Hepatocyte (in vitro differentiated cells): Measurements from ENCODE around the gene POU5F1. TPM values are rescaled to one million over a fixed set of nuclear protein-coding genes. Genes with fewer than 3 reads are reported as not detected.

Experiments
- DNase-seq: peaks from one replicate; pipeline ENCODE4 v3.0.0-alpha.2; 2016; ENCODE audit warnings: low spot score
- H2AFZ ChIP-seq: fragments of 200-600 bp; sonication (generic); 2 replicates; pipeline ENCODE4 v1.6.0; 2016; ENCODE audit warnings: antibody characterized with exemption, mild to moderate bottlenecking
- H3K27ac ChIP-seq: fragments of 200-600 bp; sonication (generic); 2 replicates; pipeline ENCODE4 v1.5.1; 2016; ENCODE audit warnings: mild to moderate bottlenecking
- H3K27me3 ChIP-seq: fragments of 200-600 bp; sonication (generic); 2 replicates; pipeline ENCODE4 v1.6.1; 2016
- H3K36me3 ChIP-seq: fragments of 200-600 bp; sonication (generic); replicated peaks from 2 replicates; pipeline ENCODE4 v1.5.1; 2016; ENCODE audit warnings: low read depth; ENCODE audit not compliant: insufficient read depth
- H3K4me1 ChIP-seq: fragments of 200-600 bp; sonication (generic); 2 replicates; pipeline ENCODE4 v1.5.1; 2016; ENCODE audit warnings: mild to moderate bottlenecking, moderate library complexity; ENCODE audit not compliant: insufficient read depth
- H3K4me2 ChIP-seq: fragments of 200-600 bp; sonication (generic); 2 replicates; pipeline ENCODE4 v1.6.0; 2016
- H3K4me3 ChIP-seq: fragments of 200-600 bp; sonication (generic); 2 replicates; pipeline ENCODE4 v1.5.1; 2016; ENCODE audit warnings: mild to moderate bottlenecking
- H3K79me2 ChIP-seq: fragments of 200-600 bp; sonication (generic); 2 replicates; pipeline ENCODE4 v1.6.0; 2017; ENCODE audit warnings: mild to moderate bottlenecking
- H3K9me2 ChIP-seq: fragments of 200-600 bp; sonication (generic); replicated peaks from 2 replicates; pipeline ENCODE4 v1.6.0; 2017; ENCODE audit warnings: mild to moderate bottlenecking; ENCODE audit not compliant: insufficient read depth
- H3K9me3 ChIP-seq: fragments of 200-600 bp; sonication (generic); 2 replicates; pipeline ENCODE4 v1.5.1; 2016; ENCODE audit warnings: low read depth, mild to moderate bottlenecking
- H4K20me1 ChIP-seq: fragments of 200-600 bp; sonication (generic); 2 replicates; pipeline ENCODE4 v1.6.0; 2016; ENCODE audit warnings: mild to moderate bottlenecking; ENCODE audit not compliant: insufficient read depth, poor library complexity, severe bottlenecking
- EZH2 ChIP-seq: fragments of 200-600 bp; sonication (generic); IDR thresholded peaks from 2 replicates; pipeline ENCODE4 v1.6.1; 2016; ENCODE audit warnings: antibody characterized with exemption, mild to moderate bottlenecking, borderline replicate concordance
- EZH2phosphoT487 ChIP-seq: fragments of 200-600 bp; sonication (generic); IDR thresholded peaks from one replicate; pipeline ENCODE4 v1.6.1; 2018; ENCODE audit warnings: antibody characterized with exemption, mild to moderate bottlenecking, low read depth, moderate library complexity; ENCODE audit not compliant: unreplicated experiment, severe bottlenecking
- WGBS: methylation state at CpG from one replicate; pipeline ENCODE4 v1.1.6; 2016; ENCODE audit warnings: low lambda C conversion rate; ENCODE audit errors: missing lambda C conversion rate; 5-methylcytosine and 5-hydroxymethylcytosine counted together
- polyA plus RNA-seq: library from polyadenylated mRNA; unstranded; fragments of >200 nt; fragmentation: Nextera tagmentation; extraction: Ambion mirVana; gene quantifications from 2 replicates; pipeline ENCODE4 v1.2.1, GENCODE V29; 2016
- total RNA-seq: library from RNA; depleted of rRNA; stranded (reverse); fragments of >200 nt; gene quantifications from 2 replicates; pipeline ENCODE4 v1.2.3, GENCODE V29; 2014
- TF ChIP-seq, protein P1 (sequence below): fragments of 200-600 bp; sonication (generic); IDR thresholded peaks from 2 replicates; pipeline ENCODE4 v1.5.1; 2016; ENCODE audit warnings: antibody characterized with exemption, mild to moderate bottlenecking; ENCODE audit not compliant: poor library complexity

Gene POU5F1
- total and polyA plus RNA-seq, 2 experiments from 2014 or later = 1.1 to 1.8 TPM

- DNase-seq = peak; percentile 60
- no peaks in the 10 kb centered on the region for H3K9me3 ChIP-seq
- no peaks in the 10 kb centered on the region for H3K79me2 ChIP-seq
- no peaks in the 10 kb centered on the region for H3K4me1 ChIP-seq
- H3K27ac ChIP-seq = no peak overlapping the region
- H2AFZ ChIP-seq = no peak overlapping the region
- H3K9me2 ChIP-seq = no peaks in the 10 kb centered on the region
- TF ChIP-seq EZH2 = no peak
- TF ChIP-seq EZH2phosphoT487 = no peak
- no peaks in the 10 kb centered on the region for H3K27me3 ChIP-seq
- WGBS = 49% methylated on average over 11 of the region's 11 CpGs
- no peak overlapping the region for H3K4me3 ChIP-seq
- H4K20me1 ChIP-seq = no peaks in the 10 kb centered on the region
- H3K36me3 ChIP-seq = no peaks in the 10 kb centered on the region
- H3K4me2 ChIP-seq = no peak overlapping the region
Measured at GRCh38 chr6:31143148-31143547, 27.3 kb downstream of the POU5F1 start.

GRCh38 chr6:31142361-31142761 is 28.1 kb downstream of the POU5F1 start:
- Histone ChIP-seq H3K4me1 (peaks cover 4% of the 10 kb centered on the region), H3K4me2 (no peak overlapping the region), H4K20me1 (no peaks in the 10 kb centered on the region), H3K4me3 (no peak overlapping the region), H2AFZ (no peak overlapping the region), H3K79me2 (no peaks in the 10 kb centered on the region), H3K9me2 (no peaks in the 10 kb centered on the region), H3K36me3 (no peaks in the 10 kb centered on the region), H3K27me3 (no peaks in the 10 kb centered on the region), H3K27ac (no peak overlapping the region), H3K9me3 (no peaks in the 10 kb centered on the region)
- no peak for DNase-seq
- 48% methylated on average over 2 of the region's 2 CpGs for WGBS
- no peak for TF ChIP-seq EZH2
- TF ChIP-seq EZH2phosphoT487 = no peak
- TF ChIP-seq, protein P1, sequence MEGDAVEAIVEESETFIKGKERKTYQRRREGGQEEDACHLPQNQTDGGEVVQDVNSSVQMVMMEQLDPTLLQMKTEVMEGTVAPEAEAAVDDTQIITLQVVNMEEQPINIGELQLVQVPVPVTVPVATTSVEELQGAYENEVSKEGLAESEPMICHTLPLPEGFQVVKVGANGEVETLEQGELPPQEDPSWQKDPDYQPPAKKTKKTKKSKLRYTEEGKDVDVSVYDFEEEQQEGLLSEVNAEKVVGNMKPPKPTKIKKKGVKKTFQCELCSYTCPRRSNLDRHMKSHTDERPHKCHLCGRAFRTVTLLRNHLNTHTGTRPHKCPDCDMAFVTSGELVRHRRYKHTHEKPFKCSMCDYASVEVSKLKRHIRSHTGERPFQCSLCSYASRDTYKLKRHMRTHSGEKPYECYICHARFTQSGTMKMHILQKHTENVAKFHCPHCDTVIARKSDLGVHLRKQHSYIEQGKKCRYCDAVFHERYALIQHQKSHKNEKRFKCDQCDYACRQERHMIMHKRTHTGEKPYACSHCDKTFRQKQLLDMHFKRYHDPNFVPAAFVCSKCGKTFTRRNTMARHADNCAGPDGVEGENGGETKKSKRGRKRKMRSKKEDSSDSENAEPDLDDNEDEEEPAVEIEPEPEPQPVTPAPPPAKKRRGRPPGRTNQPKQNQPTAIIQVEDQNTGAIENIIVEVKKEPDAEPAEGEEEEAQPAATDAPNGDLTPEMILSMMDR = no peak

- peaks cover 4% of the 10 kb centered on the region for H3K4me1 ChIP-seq
- H3K79me2 ChIP-seq = no peaks in the 10 kb centered on the region
- TF ChIP-seq EZH2 = no peak
- TF ChIP-seq, protein P1 = no peak
- no peak for TF ChIP-seq EZH2phosphoT487
- no peak overlapping the region for H3K4me2 ChIP-seq
- WGBS = 86% methylated on average over 15 of the region's 15 CpGs
- no peak overlapping the region for H2AFZ ChIP-seq
- H3K9me2 ChIP-seq = no peaks in the 10 kb centered on the region
- H3K9me3 ChIP-seq = no peaks in the 10 kb centered on the region
- H3K4me3 ChIP-seq = no peak overlapping the region
- no peaks in the 10 kb centered on the region for H3K27me3 ChIP-seq
- H3K27ac ChIP-seq = no peak overlapping the region
- no peaks in the 10 kb centered on the region for H3K36me3 ChIP-seq
- no peaks in the 10 kb centered on the region for H4K20me1 ChIP-seq
- no peak for DNase-seq
Measured at GRCh38 chr6:31140643-31141042, 29.8 kb downstream of the POU5F1 start.

- DNase-seq = no peak
- H3K27me3 ChIP-seq = no peaks in the 10 kb centered on the region
- 22% methylated on average over 4 of the region's 4 CpGs for WGBS
- no peak overlapping the region for H3K4me3 ChIP-seq
- no peaks in the 10 kb centered on the region for H4K20me1 ChIP-seq
- no peak overlapping the region for H3K27ac ChIP-seq
- peaks cover 4% of the 10 kb centered on the region for H3K4me1 ChIP-seq
- H3K79me2 ChIP-seq = no peaks in the 10 kb centered on the region
- H3K4me2 ChIP-seq = no peak overlapping the region
- no peaks in the 10 kb centered on the region for H3K36me3 ChIP-seq
- TF ChIP-seq, protein P1 = no peak
- TF ChIP-seq EZH2 = no peak
- TF ChIP-seq EZH2phosphoT487 = no peak
- H2AFZ ChIP-seq = no peak overlapping the region
- H3K9me2 ChIP-seq = no peaks in the 10 kb centered on the region
- no peaks in the 10 kb centered on the region for H3K9me3 ChIP-seq
Measured at GRCh38 chr6:31139599-31139998, 30.9 kb downstream of the POU5F1 start.
